ENCODE data around the gene CAMKK2.

Gene CAMKK2

GRCh38 chr12:121222847-121223246, 73.7 kb downstream of the CAMKK2 start:
- Histone ChIP-seq H3K4me3 (replicated peaks; ENCODE audit: low read depth, low read length) (no peak overlapping the region), H3K36me3 (ENCODE audit: control insufficient read depth, insufficient read depth, low read length) (peaks cover 8% of the 10 kb centered on the region), H3K27me3 (replicated peaks; ENCODE audit: control insufficient read depth, insufficient read depth, low read length) (no peaks in the 10 kb centered on the region)
- no peak for DNase-seq (ENCODE audit: extremely low read depth, insufficient read length)
- no peak for TF ChIP-seq CTCF (IDR thresholded peaks at IDR 0.05; ENCODE audit: insufficient read depth, low read length, poor library complexity, severe bottlenecking)

DNA sequence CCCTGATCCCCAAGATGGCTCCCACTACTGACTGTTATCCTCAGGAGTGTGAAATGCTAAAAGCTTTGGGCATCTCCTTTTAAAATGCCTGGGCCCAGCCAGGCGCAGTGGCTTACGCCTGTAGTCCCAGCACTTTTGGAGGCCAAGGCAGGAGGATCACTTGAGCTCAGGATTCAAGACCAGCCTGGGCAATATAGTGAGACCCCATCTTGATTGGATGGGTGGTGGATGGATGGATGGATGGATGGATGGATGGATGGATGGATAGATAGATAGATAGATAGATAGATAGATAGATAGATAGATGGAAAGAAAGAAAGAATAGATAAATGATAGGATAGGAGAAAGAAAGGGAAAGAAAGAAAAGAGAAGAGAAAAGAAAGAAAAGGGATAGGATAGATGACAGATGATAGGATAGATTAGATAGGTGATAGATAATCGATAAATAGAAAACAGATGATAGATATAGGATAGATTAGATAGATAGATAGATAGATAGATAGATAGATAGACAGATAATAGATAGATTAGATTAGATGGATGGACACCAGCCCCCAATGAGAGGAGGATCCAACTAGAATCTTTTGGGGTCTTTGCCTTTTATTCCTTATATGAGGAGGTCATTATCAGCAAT, 77.0 kb downstream of the CAMKK2 start:
- peaks cover 10% of the 10 kb centered on the region for H3K36me3 ChIP-seq (ENCODE audit: control insufficient read depth, insufficient read depth, low read length)
- DNase-seq (ENCODE audit: extremely low read depth, insufficient read length): no peak
- H3K27me3 ChIP-seq (replicated peaks; ENCODE audit: control insufficient read depth, insufficient read depth, low read length): no peaks in the 10 kb centered on the region
- H3K4me3 ChIP-seq (replicated peaks; ENCODE audit: low read depth, low read length): no peak overlapping the region
- no peak for TF ChIP-seq CTCF (IDR thresholded peaks at IDR 0.05; ENCODE audit: insufficient read depth, low read length, poor library complexity, severe bottlenecking)

GRCh38 chr12:121218588-121219352, 77.7 kb downstream of the CAMKK2 start:
- no peak for DNase-seq (ENCODE audit: extremely low read depth, insufficient read length)
- Histone ChIP-seq H3K36me3 (ENCODE audit: control insufficient read depth, insufficient read depth, low read length) (peaks cover 10% of the 10 kb centered on the region), H3K4me3 (replicated peaks; ENCODE audit: low read depth, low read length) (no peak overlapping the region), H3K27me3 (replicated peaks; ENCODE audit: control insufficient read depth, insufficient read depth, low read length) (no peaks in the 10 kb centered on the region)
- TF ChIP-seq CTCF (IDR thresholded peaks at IDR 0.05; ENCODE audit: insufficient read depth, low read length, poor library complexity, severe bottlenecking): no peak

- H3K27me3 ChIP-seq (replicated peaks; ENCODE audit: control insufficient read depth, insufficient read depth, low read length): no peaks in the 10 kb centered on the region
- TF ChIP-seq CTCF (IDR thresholded peaks at IDR 0.05; ENCODE audit: insufficient read depth, low read length, poor library complexity, severe bottlenecking): no peak
- H3K36me3 ChIP-seq (ENCODE audit: control insufficient read depth, insufficient read depth, low read length): peaks cover 8% of the 10 kb centered on the region
- no peak overlapping the region for H3K4me3 ChIP-seq (replicated peaks; ENCODE audit: low read depth, low read length)
- DNase-seq (ENCODE audit: extremely low read depth, insufficient read length): no peak
Observed at GRCh38 chr12:121217761-121218160, 78.7 kb downstream of the CAMKK2 start.

- no peak for DNase-seq (ENCODE audit: extremely low read depth, insufficient read length)
- H3K27me3 ChIP-seq (replicated peaks; ENCODE audit: control insufficient read depth, insufficient read depth, low read length): no peaks in the 10 kb centered on the region
- H3K4me3 ChIP-seq (replicated peaks; ENCODE audit: low read depth, low read length): no peak overlapping the region
- peaks cover 8% of the 10 kb centered on the region for H3K36me3 ChIP-seq (ENCODE audit: control insufficient read depth, insufficient read depth, low read length)
- TF ChIP-seq CTCF (IDR thresholded peaks at IDR 0.05; ENCODE audit: insufficient read depth, low read length, poor library complexity, severe bottlenecking): no peak
Observed at GRCh38 chr12:121217063-121217462, 79.4 kb downstream of the CAMKK2 start.
